Measurements from ENCODE around the gene ZSCAN12. TPM values are rescaled to one million over a fixed set of nuclear protein-coding genes. Genes with fewer than 3 reads are reported as not detected.

ZSCAN12 gene
- total RNA-seq, 1 experiment from 2014 or later = 0.81 TPM

DNA sequence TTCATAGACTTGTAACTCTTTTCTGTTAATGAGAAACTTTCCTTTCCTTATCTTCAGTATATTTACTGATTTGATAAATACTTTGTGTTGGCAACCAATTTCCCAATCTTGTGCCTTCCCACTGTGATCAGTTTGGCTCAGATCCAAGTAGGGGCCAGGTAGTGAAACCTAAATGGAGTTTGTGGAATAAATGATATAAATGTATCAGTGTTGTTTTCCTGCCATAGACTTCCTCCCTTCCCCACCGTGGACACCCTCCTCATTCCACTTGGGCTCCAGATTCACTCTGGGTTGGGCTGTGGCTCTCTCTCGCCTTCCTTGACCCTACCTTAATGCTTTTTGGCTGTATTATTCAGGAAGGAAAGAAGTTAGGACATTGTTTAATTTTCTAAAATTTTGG is 48.5 kb downstream of the ZSCAN12 start:
- Histone ChIP-seq H3K9me2 (ENCODE audit: insufficient read depth) (no peaks in the 10 kb centered on the region), H3K4me3 (replicated peaks in 1 of 2; ENCODE audit: low read depth in 1 of 2, low read length in 2 of 2) (peak overlapping the region; percentile 86 to 89), H3K9ac (ENCODE audit: low read length) (peak overlapping the region; percentile 79), H3K36me3 (ENCODE audit: control insufficient read depth in 1 of 2, insufficient read depth in 2 of 2, low read length in 2 of 2) (0 out of 4 replicates have a peak, but pooled peaks cover 0 to 4% of the 10 kb centered on the region in 2 experiments), H3K9me3 (ENCODE audit: control insufficient read depth in 1 of 2, insufficient read depth in 1 of 2, low read depth in 1 of 2, low read length in 2 of 2) (no peaks in the 10 kb centered on the region), H3K27me3 (ENCODE audit: insufficient read depth, low read length) (no peaks in the 10 kb centered on the region), H3K27ac (ENCODE audit: low read depth, low read length) (peak overlapping the region; percentile 82; the same call in 1 of the 2 replicates), H3K4me2 (ENCODE audit: low read length) (peak overlapping the region; percentile 94), H2AFZ (ENCODE audit: low read depth, low read length, poor library complexity, severe bottlenecking) (no peak overlapping the region), H3K79me2 (ENCODE audit: insufficient read depth, low read length) (peaks cover 58% of the 10 kb centered on the region), H4K20me1 (ENCODE audit: insufficient read depth) (no peaks in the 10 kb centered on the region), H3K4me1 (ENCODE audit: control insufficient read depth in 1 of 2, insufficient read depth in 2 of 2, low read length in 2 of 2) (peaks cover 35 to 58% of the 10 kb centered on the region in 2 experiments)
- BruUV-seq (replicated peaks) = no TSS peak
- DNase-seq (ENCODE audit: low read depth, low spot score) (no peak), ATAC-seq (no peak)
- POLR2A ChIA-PET = interaction anchor here (2.4 to 2.7 kb wide), 2 partner anchors 15 to 84 kb away, joined by 7 to 14 read pairs; partner anchors contain the start of genes ZSCAN26 and ZSCAN31
- intact Hi-C loops (cut with micrococcal nuclease) = loop anchor here (5.0 to 10.0 kb wide), 3 partner anchors 124 to 446 kb away; partner anchors contain the start of gene ZSCAN9
- RAD21 ChIA-PET (ENCODE audit: low non-redundant PET in 1 of 2, low total read pairs in 2 of 2, uncharacterized antibody in 2 of 2, unreplicated experiment in 2 of 2) = no interaction called here
- TF ChIP-seq, protein P1, sequence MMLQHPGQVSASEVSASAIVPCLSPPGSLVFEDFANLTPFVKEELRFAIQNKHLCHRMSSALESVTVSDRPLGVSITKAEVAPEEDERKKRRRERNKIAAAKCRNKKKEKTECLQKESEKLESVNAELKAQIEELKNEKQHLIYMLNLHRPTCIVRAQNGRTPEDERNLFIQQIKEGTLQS (IDR thresholded peaks at IDR 0.05) = no peak
- TF ChIP-seq CEBPB (IDR thresholded peaks at IDR 0.05; ENCODE audit: low read depth) (no peak), SIN3A (IDR thresholded peaks at IDR 0.05; ENCODE audit: low read depth) (no peak), REST (IDR thresholded peaks at IDR 0.05; ENCODE audit: low read depth) (no peak), EGR1 (IDR thresholded peaks at IDR 0.05; ENCODE audit: low read depth) (no peak), SP1 (IDR thresholded peaks at IDR 0.05; ENCODE audit: low read depth) (no peak), POLR2AphosphoS5 (IDR thresholded peaks at IDR 0.05; ENCODE audit: low read depth, low read length) (no peak)
- CTCF ChIA-PET = no interaction called here
